ES-I3 (cell line): Measurements from ENCODE around the gene KHK.
"Not testable (repeated sequence)": the region's sequence is repeated elsewhere in the genome, so short reads cannot be mapped to it uniquely, and the experiment has no call there.

Experiments used
- H3K36me3 ChIP-seq: 2 replicates; pipeline ENCODE4 v1.6.1; 2013; ENCODE audit warnings: mild to moderate bottlenecking, low read length, control low read depth, moderate library complexity; ENCODE audit not compliant: insufficient read depth
- H3K4me1 ChIP-seq: 2 replicates; pipeline ENCODE4 v1.6.1; 2013; ENCODE audit warnings: mild to moderate bottlenecking, control low read depth, low read length; ENCODE audit not compliant: insufficient read depth
- H3K9ac ChIP-seq: 2 replicates; pipeline ENCODE4 v1.6.1; 2013; ENCODE audit warnings: low read depth, mild to moderate bottlenecking, low read length, moderate library complexity
- H3K9me3 ChIP-seq: 2 replicates; pipeline ENCODE4 v1.6.1; 2013; ENCODE audit warnings: mild to moderate bottlenecking, low read length, moderate library complexity; ENCODE audit not compliant: control insufficient read depth, insufficient read depth

KHK gene

GRCh38 chr2:27071990-27072830 lies 14.4 kb upstream of the KHK start:
- peaks cover 15% of the 10 kb centered on the region for H3K36me3 ChIP-seq
- H3K9ac ChIP-seq: peak overlapping the region; percentile 92
- H3K4me1 ChIP-seq: peaks cover 16% of the 10 kb centered on the region
- no peaks in the 10 kb centered on the region for H3K9me3 ChIP-seq

DNA sequence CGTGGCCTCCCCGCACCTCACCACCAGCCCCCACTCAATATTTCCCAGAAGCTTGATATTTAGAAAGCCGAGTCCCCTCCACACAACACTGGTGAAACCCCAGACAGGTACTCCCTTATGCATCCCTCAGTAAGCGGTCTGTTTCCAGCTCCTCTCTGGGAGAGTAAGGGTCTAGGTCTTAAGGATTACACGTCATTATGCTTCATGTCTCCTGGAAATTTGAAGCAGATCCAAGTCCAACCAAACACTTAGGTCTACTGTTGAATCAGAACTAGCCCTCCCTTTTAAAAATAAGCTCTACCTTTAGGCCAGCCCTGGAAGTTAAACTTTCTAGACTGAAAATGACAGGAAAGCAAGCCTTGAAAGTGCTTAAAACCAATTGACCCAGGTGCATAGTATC lies 13.7 kb upstream of the KHK start:
- Histone ChIP-seq H3K9me3 (no peaks in the 10 kb centered on the region), H3K9ac (peak overlapping the region; percentile 92), H3K4me1 (peaks cover 20% of the 10 kb centered on the region), H3K36me3 (peaks cover 15% of the 10 kb centered on the region)

GRCh38 chr2:27073782-27074181 lies 12.8 kb upstream of the KHK start:
- Histone ChIP-seq H3K9ac (no peak overlapping the region), H3K4me1 (peaks cover 21% of the 10 kb centered on the region), H3K36me3 (peaks cover 12% of the 10 kb centered on the region), H3K9me3 (no peaks in the 10 kb centered on the region)

- peaks cover 3% of the 10 kb centered on the region; the same call in 1 of the 2 replicates for H3K36me3 ChIP-seq
- peaks cover 21% of the 10 kb centered on the region for H3K4me1 ChIP-seq
- H3K9ac ChIP-seq: no peak overlapping the region
- no peaks in the 10 kb centered on the region for H3K9me3 ChIP-seq
Observed at GRCh38 chr2:27074738-27075565, 11.6 kb upstream of the KHK start.

GRCh38 chr2:27075566-27075871 lies 11.1 kb upstream of the KHK start:
- not testable (repeated sequence) for H3K9ac ChIP-seq, H3K9me3 ChIP-seq, H3K36me3 ChIP-seq
- peaks cover 18% of the 10 kb centered on the region for H3K4me1 ChIP-seq

GRCh38 chr2:27076323-27076722 lies 10.2 kb upstream of the KHK start:
- peaks cover 17% of the 10 kb centered on the region; the same call in 1 of the 2 replicates for H3K4me1 ChIP-seq
- no peak overlapping the region for H3K9ac ChIP-seq
- H3K9me3 ChIP-seq: no peaks in the 10 kb centered on the region
- no peaks in the 10 kb centered on the region for H3K36me3 ChIP-seq

- Histone ChIP-seq H3K9ac (no peak overlapping the region), H3K9me3 (no peaks in the 10 kb centered on the region), H3K36me3 (no peaks in the 10 kb centered on the region), H3K4me1 (peaks cover 21% of the 10 kb centered on the region; the same call in 1 of the 2 replicates)
Observed at GRCh38 chr2:27077231-27077630, 9.3 kb upstream of the KHK start.

GRCh38 chr2:27078267-27079194 lies 8.0 kb upstream of the KHK start, which contains the start of gene EMILIN1:
Gene EMILIN1, plus strand, starts transcription at chr2:27078615. Its CDS starts 451 bp downstream, at chr2:27079066.
- peak within 1 kb of the TSS; percentile 46; the same call in 1 of the 2 replicates for H3K9ac ChIP-seq
- no peaks in the 10 kb centered on the region for H3K36me3 ChIP-seq
- no peaks in the 10 kb centered on the region for H3K9me3 ChIP-seq
- peaks cover 18% of the 10 kb centered on the region; the same call in 1 of the 2 replicates for H3K4me1 ChIP-seq

- H3K4me1 ChIP-seq: peaks cover 18% of the 10 kb centered on the region; the same call in 1 of the 2 replicates
- peak overlapping the region; percentile 46; the same call in 1 of the 2 replicates for H3K9ac ChIP-seq
- H3K9me3 ChIP-seq: no peaks in the 10 kb centered on the region
- H3K36me3 ChIP-seq: no peaks in the 10 kb centered on the region
Observed at GRCh38 chr2:27079233-27080139, 7.1 kb upstream of the KHK start.

DNA sequence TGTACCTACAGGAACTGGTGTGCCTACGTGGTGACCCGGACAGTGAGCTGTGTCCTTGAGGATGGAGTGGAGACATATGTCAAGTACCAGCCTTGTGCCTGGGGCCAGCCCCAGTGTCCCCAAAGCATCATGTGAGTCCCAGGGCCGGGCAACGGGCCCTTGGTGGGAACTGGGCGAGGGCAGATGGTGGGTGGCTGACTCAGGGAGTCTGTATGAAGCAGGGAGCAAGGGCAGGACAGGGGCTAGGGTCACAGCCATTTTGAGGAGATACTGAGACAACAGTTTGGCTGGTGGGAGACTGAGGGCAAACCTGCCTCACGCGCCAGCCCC lies 6.5 kb upstream of the KHK start:
- H3K36me3 ChIP-seq: no peaks in the 10 kb centered on the region
- no peaks in the 10 kb centered on the region for H3K9me3 ChIP-seq
- no peak overlapping the region for H3K9ac ChIP-seq
- H3K4me1 ChIP-seq: peaks cover 18% of the 10 kb centered on the region; the same call in 1 of the 2 replicates

GRCh38 chr2:27080603-27080936 lies 6.0 kb upstream of the KHK start:
- H3K9me3 ChIP-seq: no peaks in the 10 kb centered on the region
- H3K4me1 ChIP-seq: peaks cover 18% of the 10 kb centered on the region; the same call in 1 of the 2 replicates
- no peak overlapping the region for H3K9ac ChIP-seq
- no peaks in the 10 kb centered on the region for H3K36me3 ChIP-seq

- Histone ChIP-seq H3K9me3 (no peaks in the 10 kb centered on the region), H3K4me1 (peaks cover 9% of the 10 kb centered on the region; the same call in 1 of the 2 replicates), H3K36me3 (no peaks in the 10 kb centered on the region), H3K9ac (no peak overlapping the region)
Observed at GRCh38 chr2:27081984-27082772, 4.4 kb upstream of the KHK start.
